Endometrial microvascular endothelial cells (primary cell): ENCODE data around the gene TNNT2. TPM values are rescaled to one million over a fixed set of nuclear protein-coding genes. Genes with fewer than 3 reads are reported as not detected.

Experiments
- in situ Hi-C: cut with HindIII; loops from 2 replicates; pipeline ENCODE4 v1.10.0; 2017; ENCODE audit warnings: low sequenced_read_pairs, low pct_unique_long_range_greater_than_20kb; ENCODE audit errors: inconsistent ontology term
- total RNA-seq: library from RNA; depleted of rRNA; stranded (reverse); fragments of >200 nt; gene quantifications from one replicate; pipeline ENCODE4 v1.2.3, GENCODE V29; 2015; ENCODE audit errors: inconsistent ontology term

The TNNT2 gene
- not detected for total RNA-seq

GRCh38 chr1:201377611-201378092 is at the start of gene TNNT2:
Gene TNNT2 (minus strand): TSS chr1:201377680. CDS start chr1:201373254, 4,426 bp downstream.
- in situ Hi-C loops, result no loop called here

GRCh38 chr1:201426479-201427310 is 49.2 kb upstream of the TNNT2 start:
- in situ Hi-C loops, result no loop called here

GRCh38 chr1:201424146-201424545 is 46.7 kb upstream of the TNNT2 start:
- in situ Hi-C loops, result no loop called here

GRCh38 chr1:201423655-201424054 is 46.2 kb upstream of the TNNT2 start:
- in situ Hi-C loops, result no loop called here

- in situ Hi-C loops, result no loop called here
Measured at GRCh38 chr1:201422436-201423030, 45.1 kb upstream of the TNNT2 start.

- in situ Hi-C loops, result no loop called here
Measured at GRCh38 chr1:201422026-201422425, 44.5 kb upstream of the TNNT2 start.

- in situ Hi-C loops, result no loop called here
Measured at GRCh38 chr1:201421041-201421440, 43.6 kb upstream of the TNNT2 start.

- in situ Hi-C loops, result no loop called here
Measured at GRCh38 chr1:201420608-201421002, 43.1 kb upstream of the TNNT2 start.

- in situ Hi-C loops, result no loop called here
Measured at GRCh38 chr1:201419746-201420607, 42.5 kb upstream of the TNNT2 start.

GRCh38 chr1:201419256-201419655 is 41.8 kb upstream of the TNNT2 start:
- in situ Hi-C loops, result no loop called here

- in situ Hi-C loops, result no loop called here
Measured at GRCh38 chr1:201418461-201418860, 41.0 kb upstream of the TNNT2 start.

- in situ Hi-C loops, result no loop called here
Measured at GRCh38 chr1:201414051-201414738, 36.7 kb upstream of the TNNT2 start.

- in situ Hi-C loops, result no loop called here
Measured at GRCh38 chr1:201411292-201411691, 33.8 kb upstream of the TNNT2 start.

- in situ Hi-C loops, result no loop called here
Measured at GRCh38 chr1:201409440-201409839, 32.0 kb upstream of the TNNT2 start.

GRCh38 chr1:201408834-201409200 is 31.3 kb upstream of the TNNT2 start:
- in situ Hi-C loops, result no loop called here

- in situ Hi-C loops, result no loop called here
Measured at GRCh38 chr1:201408176-201408833, 30.8 kb upstream of the TNNT2 start.

GRCh38 chr1:201406831-201407406 is 29.4 kb upstream of the TNNT2 start:
- in situ Hi-C loops, result no loop called here

- in situ Hi-C loops, result no loop called here
Measured at GRCh38 chr1:201405484-201405831, 28.0 kb upstream of the TNNT2 start.
